MG63 (cell line): ENCODE data around the gene ILK. TPM values are rescaled to one million over a fixed set of nuclear protein-coding genes. Genes with fewer than 3 reads are reported as not detected.

Experiments used
- DNase-seq: peaks from one replicate; pipeline ENCODE4 v3.0.0-alpha.2; 2020
- H3K27me3 ChIP-seq: fragments of 250-450 bp; sonication (Bioruptor Pico); 2 replicates; pipeline ENCODE4 v1.5.1; 2020; ENCODE audit warnings: mild to moderate bottlenecking, moderate library complexity
- H3K36me3 ChIP-seq: fragments of 250-450 bp; sonication (Bioruptor Pico); 2 replicates; pipeline ENCODE4 v1.5.1; 2020; ENCODE audit warnings: mild to moderate bottlenecking, moderate library complexity
- H3K4me3 ChIP-seq: fragments of 250-450 bp; sonication (Bioruptor Pico); 2 replicates; pipeline ENCODE4 v1.5.1; 2020; ENCODE audit warnings: mild to moderate bottlenecking, moderate library complexity
- H3K9me3 ChIP-seq: fragments of 250-450 bp; sonication (Bioruptor Pico); 2 replicates; pipeline ENCODE4 v1.5.1; 2020; ENCODE audit warnings: mild to moderate bottlenecking, moderate library complexity
- total RNA-seq: library from RNA; depleted of rRNA; stranded (reverse); fragments of >200 nt; shearing (Covaris generic); gene quantifications from 2 replicates; pipeline ENCODE4 v1.2.3, GENCODE V29; 2014; ENCODE audit warnings: low replicate concordance

Gene ILK
- total RNA-seq, 1 experiment from 2014 or later = 136 TPM

GRCh38 chr11:6569706-6570105 is 33.9 kb upstream of the ILK start:
- DNase-seq = no peak
- H3K4me3 ChIP-seq = no peak overlapping the region
- H3K9me3 ChIP-seq = no peaks in the 10 kb centered on the region
- H3K36me3 ChIP-seq = peaks cover 3% of the 10 kb centered on the region
- H3K27me3 ChIP-seq = no peaks in the 10 kb centered on the region

GRCh38 chr11:6570691-6571427 is 32.7 kb upstream of the ILK start:
- Histone ChIP-seq H3K27me3 (no peaks in the 10 kb centered on the region), H3K4me3 (no peak overlapping the region)
- DNase-seq = no peak

GRCh38 chr11:6571434-6572008 is 32.1 kb upstream of the ILK start:
- H3K27me3 ChIP-seq = no peaks in the 10 kb centered on the region
- no peak overlapping the region for H3K4me3 ChIP-seq
- H3K9me3 ChIP-seq = no peaks in the 10 kb centered on the region
- H3K36me3 ChIP-seq = peaks cover 3% of the 10 kb centered on the region
- DNase-seq = no peak

More at GRCh38 chr11:6570691-6571427, 32.7 kb upstream of the ILK start:
- Histone ChIP-seq H3K9me3 (no peaks in the 10 kb centered on the region), H3K36me3 (peaks cover 3% of the 10 kb centered on the region)

- no peaks in the 10 kb centered on the region for H3K27me3 ChIP-seq
- no peak overlapping the region for H3K4me3 ChIP-seq
- peaks cover 3% of the 10 kb centered on the region for H3K36me3 ChIP-seq
- DNase-seq = peak; percentile 46
- no peaks in the 10 kb centered on the region for H3K9me3 ChIP-seq
Measured at GRCh38 chr11:6572215-6572614, 31.4 kb upstream of the ILK start.

- no peak for DNase-seq
- no peaks in the 10 kb centered on the region for H3K9me3 ChIP-seq
- H3K27me3 ChIP-seq = no peaks in the 10 kb centered on the region
Measured at GRCh38 chr11:6574816-6575715, 28.5 kb upstream of the ILK start.

GRCh38 chr11:6576471-6577373 is 26.9 kb upstream of the ILK start:
- no peaks in the 10 kb centered on the region for H3K9me3 ChIP-seq
- peak; percentile 23 for DNase-seq
- no peaks in the 10 kb centered on the region for H3K27me3 ChIP-seq
- no peak overlapping the region for H3K4me3 ChIP-seq
- H3K36me3 ChIP-seq = peaks cover 3% of the 10 kb centered on the region

More at GRCh38 chr11:6574816-6575715, 28.5 kb upstream of the ILK start:
- Histone ChIP-seq H3K4me3 (no peak overlapping the region), H3K36me3 (peaks cover 6% of the 10 kb centered on the region)

- no peak for DNase-seq
- Histone ChIP-seq H3K4me3 (no peak overlapping the region), H3K9me3 (peaks cover 9% of the 10 kb centered on the region), H3K27me3 (no peaks in the 10 kb centered on the region), H3K36me3 (peaks cover 13% of the 10 kb centered on the region)
Measured at GRCh38 chr11:6578134-6578533, 25.4 kb upstream of the ILK start.

- no peak for DNase-seq
- Histone ChIP-seq H3K4me3 (no peak overlapping the region), H3K27me3 (no peaks in the 10 kb centered on the region), H3K9me3 (peaks cover 22% of the 10 kb centered on the region), H3K36me3 (peaks cover 13% of the 10 kb centered on the region)
Measured at GRCh38 chr11:6579681-6580080, 23.9 kb upstream of the ILK start.

GRCh38 chr11:6583584-6583983 is 20.0 kb upstream of the ILK start:
- peaks cover 13% of the 10 kb centered on the region for H3K36me3 ChIP-seq
- H3K27me3 ChIP-seq = no peaks in the 10 kb centered on the region
- DNase-seq = no peak
- H3K4me3 ChIP-seq = no peak overlapping the region
- peaks cover 22% of the 10 kb centered on the region for H3K9me3 ChIP-seq

GRCh38 chr11:6584528-6584927 is 19.0 kb upstream of the ILK start:
- no peak overlapping the region for H3K4me3 ChIP-seq
- DNase-seq = no peak
- H3K27me3 ChIP-seq = no peaks in the 10 kb centered on the region
- peaks cover 22% of the 10 kb centered on the region for H3K9me3 ChIP-seq
- peaks cover 13% of the 10 kb centered on the region for H3K36me3 ChIP-seq

- DNase-seq = no peak
- Histone ChIP-seq H3K4me3 (no peak overlapping the region), H3K27me3 (no peaks in the 10 kb centered on the region)
Measured at GRCh38 chr11:6586434-6587359, 16.9 kb upstream of the ILK start.

GRCh38 chr11:6587360-6587953 is 16.1 kb upstream of the ILK start:
- peaks cover 17% of the 10 kb centered on the region for H3K9me3 ChIP-seq

More at GRCh38 chr11:6586434-6587359, 16.9 kb upstream of the ILK start:
- Histone ChIP-seq H3K9me3 (peaks cover 22% of the 10 kb centered on the region), H3K36me3 (peaks cover 15% of the 10 kb centered on the region)

GRCh38 chr11:6588018-6588417 is 15.6 kb upstream of the ILK start:
- DNase-seq = no peak
- Histone ChIP-seq H3K4me3 (no peak overlapping the region), H3K27me3 (no peaks in the 10 kb centered on the region), H3K36me3 (peaks cover 10% of the 10 kb centered on the region), H3K9me3 (peaks cover 14% of the 10 kb centered on the region)

More at GRCh38 chr11:6587360-6587953, 16.1 kb upstream of the ILK start:
- no peak for DNase-seq
- Histone ChIP-seq H3K4me3 (no peak overlapping the region), H3K36me3 (peaks cover 14% of the 10 kb centered on the region), H3K27me3 (no peaks in the 10 kb centered on the region)

GRCh38 chr11:6594142-6594768 is 9.3 kb upstream of the ILK start:
- Histone ChIP-seq H3K36me3 (peaks cover 52% of the 10 kb centered on the region), H3K9me3 (no peaks in the 10 kb centered on the region), H3K27me3 (no peaks in the 10 kb centered on the region), H3K4me3 (no peak overlapping the region)
- no peak for DNase-seq
